Activated T-helper 1 cell treated with anti-CD3 and anti-CD28 coated beads, Interleukin-2, amount 50 U/mL, for 16 hours (primary cell): ENCODE data around the gene OR2T8.
A peak's percentile ranks its signal among the peaks of the same experiment; 100 is the strongest.

Source experiments
- DNase-seq, 2 donors: peaks; one replicate each; pipeline ENCODE4 v3.0.0-alpha.2; 2020; ENCODE audit warnings: low read depth in 1 of 2, low spot score in 1 of 2

Gene OR2T8

GRCh38 chr1:247919952-247920351 is at the start of gene OR2T8:
TSS of gene OR2T8 (plus strand) at chr1:247920252. CDS start at chr1:247921018, 766 bp downstream.
- DNase-seq: no peak

- DNase-seq: no peak
Observed at GRCh38 chr1:247883346-247883745, 36.7 kb upstream of the OR2T8 start.

GRCh38 chr1:247884797-247885413 is 35.1 kb upstream of the OR2T8 start:
- no peak for DNase-seq

- DNase-seq: no peak
Observed at GRCh38 chr1:247895163-247895637, 24.9 kb upstream of the OR2T8 start, which contains the start of gene OR2W3. TSS of gene OR2W3 (plus strand) at chr1:247895587. CDS start at chr1:247895587, 0 bp downstream.

GRCh38 chr1:247895976-247896375 is 24.1 kb upstream of the OR2T8 start:
- no peak for DNase-seq

GRCh38 chr1:247904122-247904521 is 15.9 kb upstream of the OR2T8 start:
- no peak for DNase-seq

- DNase-seq: no peak
Observed at GRCh38 chr1:247905181-247905580, 14.9 kb upstream of the OR2T8 start.

GRCh38 chr1:247905910-247906503 is 14.0 kb upstream of the OR2T8 start:
- DNase-seq: no peak

- DNase-seq: no peak
Observed at GRCh38 chr1:247906504-247907047, 13.5 kb upstream of the OR2T8 start.

GRCh38 chr1:247908766-247909165 is 11.3 kb upstream of the OR2T8 start:
- no peak for DNase-seq

- no peak for DNase-seq
Observed at GRCh38 chr1:247913786-247914185, 6.3 kb upstream of the OR2T8 start.

- no peak for DNase-seq
Observed at GRCh38 chr1:247914941-247915662, 5.0 kb upstream of the OR2T8 start.

- no peak for DNase-seq
Observed at GRCh38 chr1:247923941-247924340, 3.9 kb downstream of the OR2T8 start.

GRCh38 chr1:247924868-247925267 is 4.8 kb downstream of the OR2T8 start, which contains the start of gene OR2AJ1:
TSS of gene OR2AJ1 (plus strand) at chr1:247924889. CDS start at chr1:247933769, 8,880 bp downstream.
- DNase-seq: no peak

GRCh38 chr1:247933989-247934388 is 13.9 kb downstream of the OR2T8 start:
- no peak for DNase-seq

- no peak for DNase-seq
Observed at GRCh38 chr1:247935781-247936180, 15.7 kb downstream of the OR2T8 start.

GRCh38 chr1:247936415-247936814 is 16.4 kb downstream of the OR2T8 start:
- DNase-seq: no peak

GRCh38 chr1:247936965-247937734 is 17.1 kb downstream of the OR2T8 start:
- DNase-seq: peak in 1 of 2 donors; percentile 77

GRCh38 chr1:247942624-247943023 is 22.6 kb downstream of the OR2T8 start:
- DNase-seq: no peak

- no peak for DNase-seq
Observed at GRCh38 chr1:247948558-247948957, 28.5 kb downstream of the OR2T8 start, which contains the start of gene OR2L8. TSS of gene OR2L8 (plus strand) at chr1:247948858. CDS start at chr1:247948858, 0 bp downstream.

- DNase-seq: no peak
Observed at GRCh38 chr1:247953408-247953807, 33.4 kb downstream of the OR2T8 start.
